Measurements from ENCODE around the gene C19orf33. TPM values are rescaled to one million over a fixed set of nuclear protein-coding genes. Genes with fewer than 3 reads are reported as not detected.
A peak's percentile ranks its signal among the peaks of the same experiment; 100 is the strongest.

The C19orf33 gene
- total and polyA plus RNA-seq, 8 donors = 14.4 to 120 (median 28.3) TPM

GRCh38 chr19:38306236-38306635 lies 2.2 kb downstream of the C19orf33 start:
- H3K4me1 ChIP-seq = peaks cover 5 to 14% of the 10 kb centered on the region in 2 donors
- no peak for TF ChIP-seq CTCF (IDR thresholded peaks at IDR 0.05)
- DNase-seq (no peak), ATAC-seq (no peak)
- no peak overlapping the region for H3K4me3 ChIP-seq
- no peaks in the 10 kb centered on the region for H3K9me3 ChIP-seq
- no peak overlapping the region for H3K27ac ChIP-seq
- no peaks in the 10 kb centered on the region for H3K27me3 ChIP-seq
- intact Hi-C loops (cut with DNase I) = no loop called here
- H3K36me3 ChIP-seq = peaks cover 0 to 55% of the 10 kb centered on the region in 2 donors

- DNase-seq = no peak
- Histone ChIP-seq H3K4me1 (peaks cover 5 to 14% of the 10 kb centered on the region in 2 donors), H3K27me3 (no peaks in the 10 kb centered on the region), H3K36me3 (peaks cover 0 to 55% of the 10 kb centered on the region in 2 donors), H3K4me3 (no peak overlapping the region), H3K9me3 (no peaks in the 10 kb centered on the region), H3K27ac (no peak overlapping the region)
- intact Hi-C loops (cut with DNase I) = no loop called here
- TF ChIP-seq CTCF (IDR thresholded peaks at IDR 0.05) = no peak
- no peak for ATAC-seq
Observed at GRCh38 chr19:38307076-38307475, 3.0 kb downstream of the C19orf33 start.

- Histone ChIP-seq H3K9me3 (no peaks in the 10 kb centered on the region), H3K36me3 (peaks cover 0 to 55% of the 10 kb centered on the region in 2 donors), H3K4me3 (no peak overlapping the region), H3K4me1 (peaks cover 5 to 19% of the 10 kb centered on the region in 2 donors), H3K27ac (no peak overlapping the region), H3K27me3 (no peaks in the 10 kb centered on the region)
- ATAC-seq (no peak), DNase-seq (no peak)
- TF ChIP-seq CTCF (IDR thresholded peaks at IDR 0.05) = no peak
- intact Hi-C loops (cut with DNase I) = no loop called here
Observed at GRCh38 chr19:38307597-38307996, 3.5 kb downstream of the C19orf33 start.

- H3K36me3 ChIP-seq = peaks cover 0 to 55% of the 10 kb centered on the region in 2 donors
- no peaks in the 10 kb centered on the region for H3K9me3 ChIP-seq
- no peak overlapping the region for H3K27ac ChIP-seq
- H3K4me3 ChIP-seq = no peak overlapping the region
- intact Hi-C loops (cut with DNase I) = no loop called here
- TF ChIP-seq CTCF (IDR thresholded peaks at IDR 0.05) = no peak
- H3K27me3 ChIP-seq = no peaks in the 10 kb centered on the region
- DNase-seq (no peak), ATAC-seq (no peak)
- peaks cover 5 to 25% of the 10 kb centered on the region in 2 donors for H3K4me1 ChIP-seq
Observed at GRCh38 chr19:38308006-38308766, 4.1 kb downstream of the C19orf33 start.

GRCh38 chr19:38308926-38309614 lies 5.0 kb downstream of the C19orf33 start:
- Histone ChIP-seq H3K36me3 (peaks cover 0 to 55% of the 10 kb centered on the region in 2 donors), H3K4me1 (peaks cover 0 to 27% of the 10 kb centered on the region in 2 donors), H3K27me3 (no peaks in the 10 kb centered on the region), H3K27ac (no peak overlapping the region), H3K9me3 (no peaks in the 10 kb centered on the region), H3K4me3 (no peak overlapping the region)
- DNase-seq (peak in 1 of 4 donors; percentile 71), ATAC-seq (no peak)
- intact Hi-C loops (cut with DNase I) = no loop called here
- TF ChIP-seq CTCF (IDR thresholded peaks at IDR 0.05) = no peak

Measured in left lung (tissue), 10 donors.